ENCODE data around the gene SNAP47. TPM values are rescaled to one million over a fixed set of nuclear protein-coding genes. Genes with fewer than 3 reads are reported as not detected.

Gene SNAP47
- polyA plus RNA-seq, 1 experiment = 32.8 TPM

Other genes with a start within 250 kb of the SNAP47 start
- 1.2 and 2.3 TPM in 2 replicates for gene ZNF678, start 171.9 kb upstream of the SNAP47 start, polyA plus RNA-seq (2011; rRNA removed)
- gene JMJD4, start 133 bp upstream of the SNAP47 start, polyA plus RNA-seq (2011; rRNA removed) = 18.6 and 20.5 TPM in 2 replicates
- not detected in 2 replicates for gene PRSS38, start 80.2 kb downstream of the SNAP47 start, polyA plus RNA-seq (2011; rRNA removed)
- 0.85 and 1.5 TPM in 2 replicates for gene WNT9A, start 212.5 kb downstream of the SNAP47 start, polyA plus RNA-seq (2011; rRNA removed)

Measured in BJ (cell line).